GM18526 (cell line): ENCODE results near the gene PTGR2.

Experiments
- POLR2A ChIP-seq: IDR thresholded peaks from 3 replicates; pipeline ENCODE4 v1.6.1; 2011; ENCODE audit not compliant: insufficient read length; ENCODE audit errors: extremely low read depth

The PTGR2 gene

GRCh38 chr14:73824536-73824935 is 27.1 kb upstream of the PTGR2 start:
- TF ChIP-seq POLR2A: no peak

- no peak for TF ChIP-seq POLR2A
These were observed 26.0 kb upstream of the PTGR2 start for GRCh38 chr14:73825551-73826188.

GRCh38 chr14:73829071-73829470 is 22.6 kb upstream of the PTGR2 start:
- TF ChIP-seq POLR2A: no peak

- no peak for TF ChIP-seq POLR2A
These were observed 21.9 kb upstream of the PTGR2 start for GRCh38 chr14:73829526-73830431.

GRCh38 chr14:73833034-73833433 is 18.6 kb upstream of the PTGR2 start:
- TF ChIP-seq POLR2A: no peak

GRCh38 chr14:73833530-73834260 is 17.9 kb upstream of the PTGR2 start:
- TF ChIP-seq POLR2A: no peak

- TF ChIP-seq POLR2A: no peak
These were observed 17.4 kb upstream of the PTGR2 start for GRCh38 chr14:73834261-73834625.

- no peak for TF ChIP-seq POLR2A
These were observed 9.4 kb upstream of the PTGR2 start for GRCh38 chr14:73842201-73842600.

- no peak for TF ChIP-seq POLR2A
These were observed 8.8 kb upstream of the PTGR2 start for GRCh38 chr14:73842851-73843250.

- no peak for TF ChIP-seq POLR2A
These were observed 8.3 kb upstream of the PTGR2 start for GRCh38 chr14:73843296-73843695.

- no peak for TF ChIP-seq POLR2A
These were observed 4.7 kb upstream of the PTGR2 start for GRCh38 chr14:73846947-73847346.

- no peak for TF ChIP-seq POLR2A
These were observed 631 bp upstream of the PTGR2 start for GRCh38 chr14:73851000-73851399.

- no peak for TF ChIP-seq POLR2A
These were observed 7.5 kb downstream of the PTGR2 start for GRCh38 chr14:73859145-73859544.

- TF ChIP-seq POLR2A: no peak
These were observed 9.4 kb downstream of the PTGR2 start for GRCh38 chr14:73861073-73861472.

GRCh38 chr14:73862480-73862879 is 10.8 kb downstream of the PTGR2 start:
- TF ChIP-seq POLR2A: no peak

GRCh38 chr14:73863209-73863608 is 11.6 kb downstream of the PTGR2 start:
- no peak for TF ChIP-seq POLR2A
